SK-N-SH (cell line): ENCODE results near the gene CDK14. TPM values are rescaled to one million over a fixed set of nuclear protein-coding genes. Genes with fewer than 3 reads are reported as not detected.

ENCODE experiments used
- CTCF ChIA-PET: fragments of 300-600, 350-600 bp; formaldehyde crosslinking; extraction: SDS; loops from one replicate; lab custom pipeline; 2021; lab: Yijun Ruan, JAX
- POLR2A ChIA-PET: fragments of 350-600 bp; sonication (Branson Sonifier 250); formaldehyde crosslinking; extraction: SDS; loops from one replicate; lab custom pipeline; 2020; ENCODE audit warnings: antibody characterized with exemption, inconsistent platforms; lab: Yijun Ruan, JAX
- DNase-seq: peaks from one replicate; pipeline ENCODE4 v3.0.0; 2012
- H2AFZ ChIP-seq: fragments of 200-600 bp; sonication (generic); 2 replicates; pipeline ENCODE4 v1.8.1; 2016; ENCODE audit warnings: antibody characterized with exemption, mild to moderate bottlenecking, low read depth
- H3F3A ChIP-seq: fragments of 200-600 bp; sonication (generic); replicated peaks from 2 replicates; pipeline ENCODE3; 2016; ENCODE audit warnings: antibody characterized with exemption, mild to moderate bottlenecking; ENCODE audit not compliant: insufficient read depth
- H3K27ac ChIP-seq, 2 experiments: fragments of 200-500 bp in 1 of 2; fragments of 200-600 bp in 1 of 2; sonication (Bioruptor generic) in 1 of 2; sonication (generic), shearing (Covaris generic) in 1 of 2; 2 replicates each; pipeline versions ENCODE4 v1.5.1 to v1.6.1; 2014 to 2016; ENCODE audit warnings: low read depth in 2 of 2, inconsistent platforms in 1 of 2, low read length in 1 of 2, mild to moderate bottlenecking in 1 of 2, mixed read lengths in 1 of 2
- H3K27me3 ChIP-seq: fragments of 200-600 bp; sonication (generic), shearing (Covaris generic); 2 replicates; pipeline ENCODE4 v1.6.1; 2016; ENCODE audit warnings: mixed run types; ENCODE audit not compliant: insufficient read depth
- H3K36me3 ChIP-seq, 2 experiments: fragments of 200-500 bp in 1 of 2; fragments of 200-600 bp in 1 of 2; sonication (Bioruptor generic) in 1 of 2; sonication (generic) in 1 of 2; replicated peaks in 1 of 2; 2 replicates each; pipeline versions ENCODE3 to v1.5.1; 2014 to 2016; ENCODE audit warnings: low read length in 1 of 2, mild to moderate bottlenecking in 1 of 2; ENCODE audit not compliant: insufficient read depth in 2 of 2, control insufficient read depth in 1 of 2
- H3K4me1 ChIP-seq, 2 experiments: fragments of 200-500 bp in 1 of 2; fragments of 200-600 bp in 1 of 2; sonication (Bioruptor generic) in 1 of 2; sonication (generic), shearing (Covaris generic) in 1 of 2; 2 replicates each; pipeline versions ENCODE4 v1.5.1 to v1.6.1; 2014 to 2016; ENCODE audit warnings: low read depth in 1 of 2, low read length in 1 of 2, mixed run types in 1 of 2; ENCODE audit not compliant: insufficient read depth in 2 of 2, control insufficient read depth in 1 of 2
- H3K4me2 ChIP-seq: fragments of 200-600 bp; sonication (generic), shearing (Covaris generic); 2 replicates; pipeline ENCODE4 v1.6.1; 2017; ENCODE audit warnings: mixed run types
- H3K4me3 ChIP-seq, 2 experiments: fragments of 200-500 bp in 1 of 2; fragments of 200-600 bp in 1 of 2; sonication (Bioruptor generic) in 1 of 2; sonication (generic), shearing (Covaris generic) in 1 of 2; 2 replicates each; pipeline versions ENCODE4 v1.5.1 to v1.8.1; 2014 to 2016; ENCODE audit warnings: low read depth in 2 of 2, inconsistent platforms in 1 of 2, low read length in 1 of 2, mild to moderate bottlenecking in 1 of 2, mixed read lengths in 1 of 2, moderate library complexity in 1 of 2
- H3K79me2 ChIP-seq: fragments of 200-600 bp; sonication (generic); 2 replicates; pipeline ENCODE4 v1.8.1; 2017; ENCODE audit warnings: mild to moderate bottlenecking; ENCODE audit not compliant: insufficient read depth
- H3K9ac ChIP-seq: fragments of 200-600 bp; sonication (generic); 2 replicates; pipeline ENCODE4 v1.6.1; 2017; ENCODE audit warnings: mixed run types
- H3K9me2 ChIP-seq: fragments of 200-600 bp; sonication (generic); 2 replicates; pipeline ENCODE4 v1.6.1; 2017; ENCODE audit warnings: mixed run types
- H3K9me3 ChIP-seq: fragments of 200-600 bp; sonication (generic); 2 replicates; pipeline ENCODE4 v1.6.1; 2017; ENCODE audit warnings: mixed run types, mild to moderate bottlenecking, moderate library complexity
- H4K20me1 ChIP-seq: fragments of 200-600 bp; sonication (generic); 2 replicates; pipeline ENCODE4 v1.6.1; 2017; ENCODE audit warnings: mild to moderate bottlenecking, mixed run types; ENCODE audit not compliant: insufficient read depth
- FOSL2 ChIP-seq: IDR thresholded peaks from 2 replicates; pipeline ENCODE4 v1.4.0; 2012; ENCODE audit warnings: low read depth, mild to moderate bottlenecking, moderate library complexity, borderline replicate concordance
- FOXJ3 ChIP-seq: sonication (generic); formaldehyde crosslinking; IDR thresholded peaks from 2 replicates; pipeline ENCODE4 v1.5.1; 2020; ENCODE audit warnings: mild to moderate bottlenecking, missing genetic modification reagents
- GABPA ChIP-seq: IDR thresholded peaks from 2 replicates; pipeline ENCODE4 v1.4.0; 2012; ENCODE audit warnings: low read depth, mild to moderate bottlenecking
- IRF3 ChIP-seq: fragments of 150-350 bp; IDR thresholded peaks from 2 replicates; pipeline ENCODE4 v1.6.1; 2016; ENCODE audit warnings: mild to moderate bottlenecking, low read depth, low read length
- JUND ChIP-seq: IDR thresholded peaks from 2 replicates; pipeline ENCODE4 v1.4.0; 2012
- MEF2A ChIP-seq: IDR thresholded peaks from 2 replicates; pipeline ENCODE4 v1.4.0; 2012; ENCODE audit warnings: low read depth, borderline replicate concordance
- MXI1 ChIP-seq: IDR thresholded peaks from 2 replicates; pipeline ENCODE4 v1.6.1; 2012; ENCODE audit warnings: mild to moderate bottlenecking, low read depth, low read length, improper control_type of control experiment
- NRF1 ChIP-seq: IDR thresholded peaks from 2 replicates; pipeline ENCODE4 v1.6.1; 2012; ENCODE audit warnings: low read depth, mild to moderate bottlenecking, low read length
- PBX3 ChIP-seq: IDR thresholded peaks from 2 replicates; pipeline ENCODE4; 2012
- RAD21 ChIP-seq: IDR thresholded peaks from 2 replicates; pipeline ENCODE4 v1.6.1; 2012; ENCODE audit warnings: mild to moderate bottlenecking, low read length
- REST ChIP-seq: IDR thresholded peaks from 2 replicates; pipeline ENCODE4 v1.6.1; 2012; ENCODE audit warnings: mild to moderate bottlenecking, low read depth, low read length, moderate library complexity
- SIN3A ChIP-seq: IDR thresholded peaks from 2 replicates; pipeline ENCODE4 v1.6.1; 2012; ENCODE audit warnings: low read depth, mild to moderate bottlenecking, low read length, moderate library complexity, borderline replicate concordance
- SMC3 ChIP-seq: IDR thresholded peaks from 2 replicates; pipeline ENCODE4 v1.6.1; 2012; ENCODE audit warnings: low read depth, low read length, improper control_type of control experiment
- TAF1 ChIP-seq: IDR thresholded peaks from 2 replicates; pipeline ENCODE4 v1.6.1; 2012; ENCODE audit warnings: low read depth, mild to moderate bottlenecking, low read length, moderate library complexity, borderline replicate concordance
- TCF12 ChIP-seq: IDR thresholded peaks from 2 replicates; pipeline ENCODE4 v1.4.0; 2012
- YY1 ChIP-seq: IDR thresholded peaks from 2 replicates; pipeline ENCODE4 v1.4.0; 2012; ENCODE audit warnings: low read depth, mild to moderate bottlenecking
- polyA plus RNA-seq, 3 experiments: library from polyadenylated mRNA; depleted of rRNA; stranded (reverse); fragments of >200 nt; gene quantifications; 2 replicates each; pipeline ENCODE4 v1.2.3, GENCODE V29; 2012

CDK14 gene
- polyA plus RNA-seq, 1 of the 3 experiments (the other 2 are of a cell fraction) = 13.9 TPM

- no peaks in the 10 kb centered on the region for H3F3A ChIP-seq
- H2AFZ ChIP-seq = no peak overlapping the region
- POLR2A ChIA-PET = no interaction called here
- H3K4me3 ChIP-seq = no peak overlapping the region
- H3K27ac ChIP-seq = no peak overlapping the region
- H4K20me1 ChIP-seq = no peaks in the 10 kb centered on the region
- no peaks in the 10 kb centered on the region for H3K9me2 ChIP-seq
- peaks cover 0 to 2% of the 10 kb centered on the region in 2 experiments; a peak in 2 of 4 replicates for H3K4me1 ChIP-seq
- no peak for TF ChIP-seq YY1
- no peak for TF ChIP-seq SMC3
- no peak for TF ChIP-seq FOSL2
- TF ChIP-seq REST = no peak
- no peak for TF ChIP-seq IRF3
- no peak for TF ChIP-seq FOXJ3 (CRISPR knock-in tag)
- TF ChIP-seq JUND = no peak
- no peak for TF ChIP-seq NRF1
- TF ChIP-seq TAF1 = no peak
- no peak for TF ChIP-seq MEF2A
- no peak for TF ChIP-seq MXI1
- no peak for TF ChIP-seq TCF12
- no peak for TF ChIP-seq RAD21
- TF ChIP-seq SIN3A = no peak
- TF ChIP-seq GABPA = no peak
- TF ChIP-seq PBX3 = no peak
- H3K36me3 ChIP-seq = no peaks in the 10 kb centered on the region
- H3K27me3 ChIP-seq = no peaks in the 10 kb centered on the region
- DNase-seq = no peak
- no peak overlapping the region for H3K4me2 ChIP-seq
- no peaks in the 10 kb centered on the region for H3K9me3 ChIP-seq
- no peak overlapping the region for H3K9ac ChIP-seq
- H3K79me2 ChIP-seq = 0 out of 2 replicates have a peak, but pooled peaks cover 10% of the 10 kb centered on the region
- CTCF ChIA-PET = no interaction called here
Observed at GRCh38 chr7:90859521-90859920, 263.4 kb downstream of the CDK14 start.
